ENCODE results near the gene TPM1. TPM values are rescaled to one million over a fixed set of nuclear protein-coding genes. Genes with fewer than 3 reads are reported as not detected.

The TPM1 gene
- total RNA-seq: 134 and 424 TPM in 2 replicates

GRCh38 chr15:63041974-63042876 lies at the start of gene TPM1:
Gene TPM1 (plus strand): TSS chr15:63042747. CDS start chr15:63042830, 83 bp downstream.

Other genes starting within 250 kb of the TPM1 start
- gene LACTB, start 79.1 kb downstream of the TPM1 start, total RNA-seq: 14.5 and 22.9 TPM in 2 replicates
- gene RPS27L, start 114.7 kb downstream of the TPM1 start, total RNA-seq: 86.5 and 236 TPM in 2 replicates
- 39.0 and 44.0 TPM in 2 replicates for gene RAB8B, start 146.9 kb downstream of the TPM1 start, total RNA-seq
- 11.8 and 24.6 TPM in 2 replicates for gene APH1B, start 234.9 kb downstream of the TPM1 start, total RNA-seq